Measurements from ENCODE around the gene MRPL20. TPM values are rescaled to one million over a fixed set of nuclear protein-coding genes. Genes with fewer than 3 reads are reported as not detected.

Gene MRPL20
- total RNA-seq, 4 donors from 2014 or later = 58.2 to 94.1 (median 78.2) TPM

DNA sequence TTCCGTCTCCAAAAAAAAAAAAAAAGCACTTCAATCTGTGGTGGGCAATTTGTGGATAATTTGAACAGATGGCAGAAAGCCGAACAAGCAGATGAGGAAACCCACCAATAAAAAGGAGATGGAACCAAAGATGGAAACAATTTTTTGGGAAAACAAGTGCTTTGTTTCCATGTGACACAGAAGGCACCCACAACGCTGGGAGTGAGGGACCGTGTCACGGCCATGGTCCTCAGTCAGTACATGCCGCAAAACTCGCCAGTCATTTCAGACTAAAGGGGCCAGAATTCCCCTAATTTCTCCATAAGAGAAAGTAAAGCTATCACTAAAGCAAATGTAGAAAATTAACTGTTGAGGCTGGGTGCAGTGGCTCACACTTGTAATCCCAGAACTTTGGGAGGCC, 13.0 kb downstream of the MRPL20 start:
- Histone ChIP-seq H3K27me3 (no peaks in the 10 kb centered on the region), H3K36me3 (peaks cover 0 to 88% (median 0%) of the 10 kb centered on the region in 3 donors)
- no peak for TF ChIP-seq POLR2A (IDR thresholded peaks at IDR 0.05)
- TF ChIP-seq, protein P1, sequence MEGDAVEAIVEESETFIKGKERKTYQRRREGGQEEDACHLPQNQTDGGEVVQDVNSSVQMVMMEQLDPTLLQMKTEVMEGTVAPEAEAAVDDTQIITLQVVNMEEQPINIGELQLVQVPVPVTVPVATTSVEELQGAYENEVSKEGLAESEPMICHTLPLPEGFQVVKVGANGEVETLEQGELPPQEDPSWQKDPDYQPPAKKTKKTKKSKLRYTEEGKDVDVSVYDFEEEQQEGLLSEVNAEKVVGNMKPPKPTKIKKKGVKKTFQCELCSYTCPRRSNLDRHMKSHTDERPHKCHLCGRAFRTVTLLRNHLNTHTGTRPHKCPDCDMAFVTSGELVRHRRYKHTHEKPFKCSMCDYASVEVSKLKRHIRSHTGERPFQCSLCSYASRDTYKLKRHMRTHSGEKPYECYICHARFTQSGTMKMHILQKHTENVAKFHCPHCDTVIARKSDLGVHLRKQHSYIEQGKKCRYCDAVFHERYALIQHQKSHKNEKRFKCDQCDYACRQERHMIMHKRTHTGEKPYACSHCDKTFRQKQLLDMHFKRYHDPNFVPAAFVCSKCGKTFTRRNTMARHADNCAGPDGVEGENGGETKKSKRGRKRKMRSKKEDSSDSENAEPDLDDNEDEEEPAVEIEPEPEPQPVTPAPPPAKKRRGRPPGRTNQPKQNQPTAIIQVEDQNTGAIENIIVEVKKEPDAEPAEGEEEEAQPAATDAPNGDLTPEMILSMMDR (IDR thresholded peaks at IDR 0.05) = no peak

DNA sequence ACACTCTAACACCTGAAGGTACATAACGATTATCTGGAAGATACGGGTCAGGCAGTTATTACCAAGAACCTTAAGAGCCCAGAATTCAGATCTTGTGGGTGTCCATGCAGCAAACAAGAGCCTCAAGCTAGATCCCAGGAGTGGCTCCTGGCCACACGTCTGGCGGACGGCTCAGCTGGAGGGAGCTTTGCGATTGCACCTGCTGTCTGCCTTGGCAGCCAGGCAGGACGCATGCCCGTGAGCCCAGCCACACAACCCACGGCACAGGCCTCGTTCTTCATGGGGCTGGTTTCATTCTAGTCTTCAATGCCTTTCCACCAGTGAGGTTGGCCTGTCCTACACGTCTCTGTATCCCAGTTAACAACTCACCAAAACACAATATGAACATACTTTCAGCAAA, 13.7 kb downstream of the MRPL20 start:
- H3K36me3 ChIP-seq = peaks cover 0 to 95% (median 0%) of the 10 kb centered on the region in 3 donors

More for the DNA sequence above, 13.0 kb downstream of the MRPL20 start:
- Histone ChIP-seq H3K4me3 (no peak overlapping the region), H3K4me1 (peaks cover 0 to 13% (median 6%) of the 10 kb centered on the region in 4 donors), H3K27ac (no peak overlapping the region), H3K9me3 (no peaks in the 10 kb centered on the region)
- DNase-seq = no peak

DNA sequence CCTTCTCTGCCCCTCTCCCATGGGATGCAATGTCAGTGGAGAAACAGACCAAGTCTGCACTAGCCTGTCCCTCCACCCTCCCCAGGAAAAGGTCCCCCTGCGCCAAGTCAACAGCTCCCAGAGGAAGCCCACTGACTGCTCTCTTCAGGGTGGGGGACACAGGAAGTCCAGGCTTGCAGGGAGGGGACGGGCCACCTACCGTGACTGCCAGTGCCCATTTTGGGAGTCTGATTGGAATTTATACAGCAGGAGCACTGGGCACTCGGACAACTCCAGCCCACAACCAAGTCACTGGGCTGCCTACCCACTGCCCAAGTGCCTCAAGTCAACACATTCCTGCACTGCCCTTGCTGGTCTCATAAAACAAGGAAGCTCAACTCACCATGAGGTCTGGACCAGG, 14.1 kb downstream of the MRPL20 start:
- no peak overlapping the region for H3K4me3 ChIP-seq
- peaks cover 0 to 97% (median 0%) of the 10 kb centered on the region in 3 donors for H3K36me3 ChIP-seq
- H3K27me3 ChIP-seq = no peaks in the 10 kb centered on the region
- H3K9me3 ChIP-seq = no peaks in the 10 kb centered on the region
- no peak overlapping the region for H3K27ac ChIP-seq
- H3K4me1 ChIP-seq = peaks cover 0 to 10% (median 3%) of the 10 kb centered on the region in 4 donors
- no peak for TF ChIP-seq POLR2A (IDR thresholded peaks at IDR 0.05)
- TF ChIP-seq, protein P1 (IDR thresholded peaks at IDR 0.05) = no peak
- no peak for DNase-seq

More for the DNA sequence above, 13.7 kb downstream of the MRPL20 start:
- H3K4me1 ChIP-seq = peaks cover 0 to 13% (median 5%) of the 10 kb centered on the region in 4 donors
- DNase-seq = no peak
- H3K9me3 ChIP-seq = no peaks in the 10 kb centered on the region
- no peak overlapping the region for H3K27ac ChIP-seq
- no peaks in the 10 kb centered on the region for H3K27me3 ChIP-seq
- TF ChIP-seq, protein P1 (IDR thresholded peaks at IDR 0.05) = no peak
- TF ChIP-seq POLR2A (IDR thresholded peaks at IDR 0.05) = no peak
- H3K4me3 ChIP-seq = no peak overlapping the region

- Histone ChIP-seq H3K4me1 (no peaks in the 10 kb centered on the region), H3K9me3 (no peaks in the 10 kb centered on the region), H3K27ac (no peak overlapping the region), H3K4me3 (no peak overlapping the region), H3K27me3 (no peaks in the 10 kb centered on the region), H3K36me3 (peaks cover 0 to 100% (median 3%) of the 10 kb centered on the region in 3 donors)
- no peak for TF ChIP-seq POLR2A (IDR thresholded peaks at IDR 0.05)
- TF ChIP-seq, protein P1 (IDR thresholded peaks at IDR 0.05) = no peak
- no peak for DNase-seq
These were observed 15.9 kb downstream of the MRPL20 start for GRCh38 chr1:1391225-1391624.

DNA sequence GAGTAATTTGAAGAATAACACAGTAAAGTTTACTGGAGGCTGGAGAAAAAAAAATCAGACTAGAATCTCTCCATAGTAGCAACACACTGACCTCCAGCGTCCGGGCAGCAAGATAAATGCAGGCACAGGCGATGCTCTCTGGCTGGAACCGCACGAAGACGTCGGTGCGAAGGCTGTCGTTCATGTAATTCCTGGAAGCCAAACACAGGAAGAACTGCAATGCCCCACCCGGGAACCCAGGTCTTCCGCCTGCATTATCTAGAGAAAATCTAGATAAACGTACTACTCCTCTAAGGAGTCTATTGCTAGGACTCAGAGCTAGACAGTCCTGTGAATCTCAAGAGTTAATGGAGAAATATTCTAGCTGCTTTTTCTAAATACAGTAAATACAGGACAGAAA, 16.4 kb downstream of the MRPL20 start:
- Histone ChIP-seq H3K27me3 (no peaks in the 10 kb centered on the region), H3K9me3 (no peaks in the 10 kb centered on the region), H3K4me3 (no peak overlapping the region), H3K4me1 (no peaks in the 10 kb centered on the region), H3K36me3 (peaks cover 0 to 100% (median 3%) of the 10 kb centered on the region in 3 donors), H3K27ac (no peak overlapping the region)
- no peak for DNase-seq
- no peak for TF ChIP-seq POLR2A (IDR thresholded peaks at IDR 0.05)
- TF ChIP-seq, protein P1 (IDR thresholded peaks at IDR 0.05) = no peak

DNA sequence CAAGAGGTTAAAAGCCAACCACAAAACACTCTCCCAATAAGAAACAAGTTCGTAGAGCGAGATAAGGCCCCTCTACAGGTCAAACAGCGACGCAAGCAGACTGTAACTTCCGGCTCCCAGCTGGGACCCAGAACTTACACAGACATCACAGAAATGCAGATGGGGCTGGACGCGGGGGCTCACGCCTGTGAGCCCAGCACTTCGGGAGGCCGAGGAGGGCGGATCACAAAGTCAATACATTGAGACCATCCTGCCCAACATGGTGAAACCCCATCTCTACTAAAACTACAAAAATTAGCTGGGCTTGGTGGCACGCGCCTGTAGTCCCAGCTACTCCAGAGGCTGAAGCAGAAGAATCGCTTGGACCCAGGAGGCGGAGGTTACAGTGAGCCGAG, 19.0 kb downstream of the MRPL20 start:
- no peaks in the 10 kb centered on the region for H3K9me3 ChIP-seq
- TF ChIP-seq POLR2A (IDR thresholded peaks at IDR 0.05) = no peak
- TF ChIP-seq, protein P1 (IDR thresholded peaks at IDR 0.05) = no peak
- H3K27ac ChIP-seq = no peak overlapping the region
- no peaks in the 10 kb centered on the region for H3K27me3 ChIP-seq
- peaks cover 0 to 78% (median 3%) of the 10 kb centered on the region in 3 donors for H3K36me3 ChIP-seq
- H3K4me3 ChIP-seq = no peak overlapping the region
- DNase-seq = no peak
- H3K4me1 ChIP-seq = no peaks in the 10 kb centered on the region

Data from Peyer's patch (tissue), 4 donors.